ENCODE data around the gene ESR2. TPM values are rescaled to one million over a fixed set of nuclear protein-coding genes. Genes with fewer than 3 reads are reported as not detected.

Gene ESR2
- polyA plus RNA-seq, 3 donors: 0.04 TPM; not detected in 2

- Histone ChIP-seq H3K4me2 (replicated peaks; ENCODE audit: extremely low read depth, low read length, poor library complexity, severe bottlenecking) (no peak overlapping the region), H3K36me3 (replicated peaks in 1 of 2; ENCODE audit: control insufficient read depth in 1 of 2, insufficient read depth in 2 of 2, low read length in 2 of 2) (no peaks in the 10 kb centered on the region), H3K27ac (ENCODE audit: low read depth in 1 of 2, low read length in 2 of 2) (no peak overlapping the region), H3K9ac (ENCODE audit: insufficient read depth, low read length, poor library complexity, severe bottlenecking) (no peak overlapping the region), H3K79me2 (ENCODE audit: insufficient read depth, low read length) (no peaks in the 10 kb centered on the region), H3K9me3 (replicated peaks in 1 of 2; ENCODE audit: control insufficient read depth in 1 of 2, insufficient read depth in 1 of 2, low read length in 2 of 2) (no peaks in the 10 kb centered on the region), H2AFZ (ENCODE audit: insufficient read depth, low read depth, low read length, poor library complexity, severe bottlenecking) (no peak overlapping the region), H3K4me3 (replicated peaks in 1 of 3; ENCODE audit: low read depth in 2 of 3, low read length in 3 of 3) (no peak overlapping the region), H3K4me1 (ENCODE audit: control insufficient read depth in 1 of 2, insufficient read depth in 2 of 2, low read length in 2 of 2) (no peaks in the 10 kb centered on the region), H3K27me3 (ENCODE audit: control insufficient read depth in 2 of 2, insufficient read depth in 2 of 2, low read length in 2 of 2) (no peaks in the 10 kb centered on the region), H4K20me1 (ENCODE audit: insufficient read depth, low read length) (no peaks in the 10 kb centered on the region)
- intact Hi-C loops (cut with micrococcal nuclease): no loop called here
- Mint-ChIP-seq H3K36me3 (no peaks in the 10 kb centered on the region), H3K27me3 (ENCODE audit: low read depth in 3 of 3) (peaks cover 1 to 5% (median 2%) of the 10 kb centered on the region in 3 donors), H3K4me1 (no peaks in the 10 kb centered on the region), H3K9me3 (peaks cover 0 to 8% (median 6%) of the 10 kb centered on the region in 7 donors), H3K27ac (no peak overlapping the region), H3K4me3 (no peak overlapping the region)
- 100% methylated on average over 1 of the region's 1 CpG for WGBS (ENCODE audit: insufficient coverage)
- no peak for TF ChIP-seq CTCF (IDR thresholded peaks at IDR 0.05)
- DNase-seq: no peak
Measured at GRCh38 chr14:64035143-64035542, 259.0 kb downstream of the ESR2 start.

Small RNA genes lying within 50 kb of the gene (small RNA-seq; reads per million reads assigned to genes)
- gene MIR548H1 (ENCODE audit: insufficient read length, low read depth): not detected

Other genes with a start within 250 kb of the ESR2 start
- 10 to 100 TPM; 11.8 to 21.3 (median 14.3) TPM for gene MTHFD1, start 94.0 kb upstream of the ESR2 start, polyA plus RNA-seq
- not detected for gene AKAP5, start 171.1 kb upstream of the ESR2 start, polyA plus RNA-seq
- gene ZBTB25, start 209.5 kb upstream of the ESR2 start, polyA plus RNA-seq: 1 to 10 TPM; 3.2 to 8.7 (median 3.9) TPM
- gene ZBTB1, start 210.4 kb upstream of the ESR2 start, polyA plus RNA-seq: 10 to 100 TPM; 27.7 to 45.4 (median 33.4) TPM
- gene HSPA2, start 246.4 kb upstream of the ESR2 start, polyA plus RNA-seq: under 1 TPM in 2 of 3 donors, not detected in 1; 0.17 to 0.41 TPM

Measured in CD14-positive monocyte (primary cell).